ENCODE measurements around the gene SHC2.

GRCh38 chr19:455851-456546 is 4.8 kb downstream of the SHC2 start:
- TF ChIP-seq MEIS2 (CRISPR knock-in tag; IDR thresholded peaks at IDR 0.05) (no peak), ZNF772 (CRISPR knock-in tag; IDR thresholded peaks at IDR 0.05) (no peak), ESRRA (CRISPR knock-in tag; IDR thresholded peaks at IDR 0.05; ENCODE audit: low read depth) (no peak), CTCF (CRISPR knock-in tag; IDR thresholded peaks at IDR 0.05) (no peak), POLR2A (IDR thresholded peaks at IDR 0.05; ENCODE audit: insufficient read depth in 1 of 2, low read depth in 2 of 2, low read length in 2 of 2) (no peak), TBL1XR1 (IDR thresholded peaks at IDR 0.05; ENCODE audit: borderline replicate concordance, low read length, partially characterized antibody) (no peak), NR3C1 (CRISPR knock-in tag; IDR thresholded peaks at IDR 0.05) (no peak), EP300 (IDR thresholded peaks at IDR 0.05; ENCODE audit: low read depth in 2 of 2, low read length in 2 of 2) (no peak), EP300 (CRISPR knock-in tag; IDR thresholded peaks at IDR 0.05; ENCODE audit: borderline replicate concordance) (no peak), PCBP1 (IDR thresholded peaks at IDR 0.05; ENCODE audit: borderline replicate concordance, low read depth, low read length) (no peak), ZNF503 (CRISPR knock-in tag; IDR thresholded peaks at IDR 0.05) (no peak)
